OCI-LY3 (cell line): ENCODE results near the gene ABCC6.

Source experiments
- EZH2phosphoT487 ChIP-seq: fragments of 200-600 bp; shearing (Covaris generic); IDR thresholded peaks from 2 replicates; pipeline ENCODE4 v1.6.1; 2018; ENCODE audit warnings: antibody characterized with exemption, mixed run types, low read depth
- TF ChIP-seq, protein P1 (sequence below): fragments of 200-600, 300-600 bp; sonication (generic); IDR thresholded peaks from 2 replicates; pipeline ENCODE4 v1.5.1; 2014; ENCODE audit warnings: antibody characterized with exemption, low read length, low read depth

DNA sequence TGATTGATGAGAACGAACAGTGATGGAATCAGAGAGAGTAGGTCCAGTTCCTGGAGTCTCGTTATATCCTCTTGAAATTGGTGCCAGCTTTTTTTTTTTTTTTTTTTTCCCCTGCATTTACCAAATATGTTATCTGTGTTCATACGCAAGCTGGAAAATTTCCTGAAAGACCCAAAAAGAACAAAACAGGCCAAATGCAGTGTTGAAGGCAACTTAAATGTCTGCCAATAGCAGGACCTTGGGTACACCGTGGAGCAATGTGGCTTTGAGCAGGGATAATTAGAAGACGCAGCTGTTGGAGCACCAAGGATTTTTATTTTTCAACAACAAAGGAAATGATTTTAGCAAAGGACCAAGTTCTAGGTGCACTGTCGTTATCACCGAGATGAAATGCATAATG, 105.0 kb downstream of the ABCC6 start:
- no peak for TF ChIP-seq EZH2phosphoT487
- TF ChIP-seq, protein P1, sequence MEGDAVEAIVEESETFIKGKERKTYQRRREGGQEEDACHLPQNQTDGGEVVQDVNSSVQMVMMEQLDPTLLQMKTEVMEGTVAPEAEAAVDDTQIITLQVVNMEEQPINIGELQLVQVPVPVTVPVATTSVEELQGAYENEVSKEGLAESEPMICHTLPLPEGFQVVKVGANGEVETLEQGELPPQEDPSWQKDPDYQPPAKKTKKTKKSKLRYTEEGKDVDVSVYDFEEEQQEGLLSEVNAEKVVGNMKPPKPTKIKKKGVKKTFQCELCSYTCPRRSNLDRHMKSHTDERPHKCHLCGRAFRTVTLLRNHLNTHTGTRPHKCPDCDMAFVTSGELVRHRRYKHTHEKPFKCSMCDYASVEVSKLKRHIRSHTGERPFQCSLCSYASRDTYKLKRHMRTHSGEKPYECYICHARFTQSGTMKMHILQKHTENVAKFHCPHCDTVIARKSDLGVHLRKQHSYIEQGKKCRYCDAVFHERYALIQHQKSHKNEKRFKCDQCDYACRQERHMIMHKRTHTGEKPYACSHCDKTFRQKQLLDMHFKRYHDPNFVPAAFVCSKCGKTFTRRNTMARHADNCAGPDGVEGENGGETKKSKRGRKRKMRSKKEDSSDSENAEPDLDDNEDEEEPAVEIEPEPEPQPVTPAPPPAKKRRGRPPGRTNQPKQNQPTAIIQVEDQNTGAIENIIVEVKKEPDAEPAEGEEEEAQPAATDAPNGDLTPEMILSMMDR = no peak
